ENCODE measurements around the gene IL22RA1. TPM values are rescaled to one million over a fixed set of nuclear protein-coding genes. Genes with fewer than 3 reads are reported as not detected.
A peak's percentile ranks its signal among the peaks of the same experiment; 100 is the strongest.

Gene IL22RA1, protein sequence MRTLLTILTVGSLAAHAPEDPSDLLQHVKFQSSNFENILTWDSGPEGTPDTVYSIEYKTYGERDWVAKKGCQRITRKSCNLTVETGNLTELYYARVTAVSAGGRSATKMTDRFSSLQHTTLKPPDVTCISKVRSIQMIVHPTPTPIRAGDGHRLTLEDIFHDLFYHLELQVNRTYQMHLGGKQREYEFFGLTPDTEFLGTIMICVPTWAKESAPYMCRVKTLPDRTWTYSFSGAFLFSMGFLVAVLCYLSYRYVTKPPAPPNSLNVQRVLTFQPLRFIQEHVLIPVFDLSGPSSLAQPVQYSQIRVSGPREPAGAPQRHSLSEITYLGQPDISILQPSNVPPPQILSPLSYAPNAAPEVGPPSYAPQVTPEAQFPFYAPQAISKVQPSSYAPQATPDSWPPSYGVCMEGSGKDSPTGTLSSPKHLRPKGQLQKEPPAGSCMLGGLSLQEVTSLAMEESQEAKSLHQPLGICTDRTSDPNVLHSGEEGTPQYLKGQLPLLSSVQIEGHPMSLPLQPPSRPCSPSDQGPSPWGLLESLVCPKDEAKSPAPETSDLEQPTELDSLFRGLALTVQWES
- 10.7 TPM for total RNA-seq

DNA sequence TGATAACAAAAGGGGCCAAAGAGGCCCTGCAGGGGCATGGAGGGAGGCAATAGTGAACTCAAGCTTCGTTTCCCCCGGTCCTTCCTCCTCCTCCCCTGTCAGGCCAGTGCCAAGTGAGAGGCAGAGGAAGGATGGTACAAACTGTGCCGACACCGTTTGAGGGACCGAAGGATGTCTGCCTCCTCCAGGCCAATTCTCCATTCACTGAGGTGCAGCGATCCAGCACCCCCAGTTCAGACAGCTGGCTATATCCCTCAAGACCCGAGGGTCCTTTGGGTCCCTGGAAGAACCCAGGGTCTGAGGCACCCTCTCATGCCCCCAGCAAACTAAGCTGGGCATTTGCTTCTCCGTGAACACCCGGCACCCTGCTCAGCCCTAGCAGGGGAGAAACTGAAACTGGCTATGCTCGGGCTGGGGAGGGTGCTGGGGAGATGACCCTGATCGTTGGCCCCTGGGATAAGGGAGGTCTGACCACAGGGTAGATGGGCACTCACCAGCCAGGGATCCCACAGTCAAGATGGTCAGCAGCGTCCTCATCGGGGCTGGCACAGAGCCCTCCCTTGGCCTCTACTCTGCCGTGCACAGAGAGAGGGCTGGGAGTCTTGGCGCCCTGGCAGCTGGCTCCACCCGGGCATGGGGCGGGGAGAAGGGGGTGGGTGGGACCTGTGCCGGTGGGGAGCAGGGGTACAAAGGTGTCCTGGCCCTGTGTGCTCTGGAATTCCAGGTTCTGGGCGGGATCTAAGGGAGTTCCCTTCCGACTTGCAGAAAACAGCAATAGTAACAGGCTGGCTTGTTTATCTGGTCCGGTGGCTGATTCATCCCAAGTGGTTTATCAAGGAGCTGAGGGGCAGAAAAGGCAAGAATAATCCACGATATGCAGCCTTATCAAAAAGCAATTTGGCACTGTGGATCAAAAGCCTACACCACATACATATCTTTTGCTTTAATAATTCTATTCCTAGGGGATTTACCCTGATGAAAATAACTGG lies at the start of gene IL22RA1:
IL22RA1 (minus strand) TSS at position 595 of the 989 bp plus-strand sequence; CDS start at position 537, 58 bp downstream.
- peak; percentile 73 for ATAC-seq

DNA sequence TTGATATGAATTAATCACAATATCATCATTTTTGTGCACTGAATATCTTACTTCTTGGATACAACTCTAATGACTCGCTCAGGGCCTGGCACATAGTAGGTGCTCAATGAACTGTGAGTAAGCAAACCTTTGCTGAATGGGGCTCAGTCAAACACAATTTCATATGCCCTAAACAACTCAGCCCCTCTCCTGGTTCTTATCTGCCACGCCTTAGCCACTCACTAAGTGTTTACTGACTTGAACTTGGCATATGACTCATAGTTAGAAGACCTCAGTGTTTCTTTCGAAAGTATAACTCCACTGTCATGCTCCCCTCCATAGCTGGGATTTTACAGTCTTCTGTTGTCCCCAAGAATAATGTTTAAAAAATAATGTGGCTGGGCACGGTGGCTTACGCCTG lies 48.9 kb upstream of the IL22RA1 start:
- peak; percentile 48 for ATAC-seq

DNA sequence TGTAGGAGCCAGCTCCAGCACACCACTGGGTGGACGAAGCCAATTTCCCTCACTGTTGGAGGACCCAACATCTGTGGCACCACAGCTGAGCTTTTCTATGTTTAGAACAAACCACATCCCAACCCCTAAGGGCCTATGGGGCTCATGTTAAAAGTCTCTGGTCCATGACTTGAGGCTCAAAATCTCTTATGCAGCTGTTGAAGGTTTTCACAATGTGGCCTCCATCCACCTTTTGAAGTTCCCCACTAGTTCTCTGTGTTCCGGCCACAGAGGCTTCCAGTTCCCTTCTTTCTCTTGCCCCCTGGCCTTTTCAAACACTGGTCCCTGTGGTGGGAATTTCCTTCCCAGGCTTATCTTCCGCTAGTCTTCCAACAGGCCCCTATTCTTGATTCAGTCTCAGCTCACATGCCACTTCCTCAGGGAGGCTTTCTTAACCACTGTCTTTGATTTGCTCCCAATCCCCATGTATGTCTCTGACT lies 48.1 kb upstream of the IL22RA1 start:
- no peak for ATAC-seq

DNA sequence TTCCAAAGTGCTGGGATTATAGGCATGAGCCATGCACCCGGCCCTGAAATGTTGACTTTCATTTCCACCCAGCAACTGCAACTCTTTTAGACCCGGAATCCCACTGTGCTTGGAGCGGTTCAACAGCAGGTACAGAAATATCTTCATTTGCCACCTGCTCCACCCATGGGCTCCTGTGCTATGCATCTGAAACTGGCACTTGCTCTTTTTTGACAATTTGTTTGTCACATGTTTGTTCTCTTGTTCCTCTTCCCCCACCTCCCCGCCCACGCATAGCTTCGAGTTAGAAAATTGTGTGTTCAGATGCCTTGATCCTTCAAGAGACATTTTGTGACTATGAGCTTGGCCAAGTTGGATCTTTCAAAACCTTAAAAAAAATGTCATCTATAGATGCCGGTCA lies 46.6 kb upstream of the IL22RA1 start:
- no peak for ATAC-seq

DNA sequence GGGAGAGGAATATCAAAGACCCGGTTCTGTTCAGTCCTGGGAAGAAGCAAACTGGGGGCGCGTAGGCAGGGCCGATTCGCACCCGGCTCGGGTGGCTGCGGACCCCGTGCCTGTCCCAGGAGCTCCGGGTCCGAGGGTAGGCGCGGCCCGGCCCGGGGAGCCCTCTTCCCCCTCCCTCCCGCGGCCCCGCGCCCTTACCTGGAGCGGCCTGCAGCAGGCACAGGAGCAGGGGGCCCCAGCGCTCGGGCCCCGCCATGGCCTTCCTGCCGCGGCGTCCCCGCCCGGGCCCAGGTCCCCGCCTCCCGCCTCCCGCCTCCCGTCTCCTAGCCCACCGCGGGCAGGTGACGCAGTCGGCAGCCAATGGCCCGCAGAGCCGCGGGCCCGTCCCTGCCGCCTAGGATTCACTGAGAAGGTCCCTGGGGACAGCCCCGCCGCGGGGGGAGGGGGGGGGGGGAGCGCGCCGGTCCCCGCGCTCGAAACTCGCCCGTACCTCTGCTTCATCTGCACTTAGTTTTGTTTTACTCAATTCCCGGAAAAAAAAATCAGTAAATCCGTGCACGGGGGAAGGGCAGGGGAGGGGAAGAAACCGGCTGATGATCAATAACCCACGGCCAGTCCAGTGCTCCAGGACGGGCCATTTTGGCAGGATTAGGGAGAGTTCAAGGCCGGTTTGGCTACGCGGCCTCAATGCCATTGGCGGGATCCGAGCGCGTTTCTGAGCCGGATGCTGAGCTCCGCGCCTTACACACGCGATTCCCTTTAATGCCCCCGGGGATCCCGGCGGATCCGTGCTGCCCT lies 44.3 kb upstream of the IL22RA1 start, which contains the start of gene IFNLR1:
IFNLR1 (minus strand) TSS at position 297 of the 798 bp plus-strand sequence; CDS start at position 256, 41 bp downstream.
- ATAC-seq = peak; percentile 80

DNA sequence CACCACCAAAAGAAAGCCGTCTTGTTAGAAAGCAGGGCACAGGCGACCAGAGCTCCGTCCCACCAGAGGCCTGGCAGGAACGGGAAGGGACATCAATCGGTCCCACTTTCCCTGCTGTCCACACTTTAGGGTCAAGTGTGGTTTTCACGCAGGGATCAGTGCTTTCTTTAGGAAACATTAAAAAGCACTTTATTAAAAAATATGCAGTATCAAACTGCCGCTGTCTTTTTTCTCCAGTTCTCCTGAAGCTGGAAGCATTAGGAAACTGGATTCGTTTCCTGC lies 43.7 kb upstream of the IL22RA1 start:
- ATAC-seq = no peak

DNA sequence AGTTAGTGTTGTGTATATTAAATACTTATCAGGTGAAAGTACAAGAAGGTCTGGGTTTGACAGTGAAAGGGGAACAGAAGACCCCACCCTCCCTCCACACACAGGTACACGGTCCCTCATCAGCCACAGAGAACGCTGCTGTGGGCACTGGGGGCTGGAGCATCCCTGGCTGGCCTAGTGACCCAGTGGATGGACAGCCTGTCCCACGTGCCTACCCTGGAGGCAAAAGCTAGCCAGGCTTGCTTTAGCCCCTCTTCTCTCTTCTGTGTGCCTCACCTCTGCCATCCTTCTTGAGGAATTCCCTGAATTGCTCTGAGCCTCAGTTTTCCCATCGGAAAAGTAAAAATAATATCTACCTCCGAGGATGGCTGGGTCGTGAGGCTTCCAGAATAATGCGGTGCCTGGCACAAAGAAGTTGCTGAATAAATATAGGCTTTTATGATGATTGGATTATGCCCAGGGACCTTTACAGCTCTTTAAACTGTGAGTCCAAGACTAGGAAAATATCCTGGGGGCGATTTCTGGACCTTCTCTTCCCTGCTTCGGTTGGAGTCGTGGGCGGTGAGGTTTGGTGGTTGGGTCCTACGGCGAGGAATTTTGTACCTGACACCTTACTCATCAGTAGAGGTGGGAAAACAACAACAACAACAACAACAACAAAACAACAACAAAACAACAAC lies 43.2 kb upstream of the IL22RA1 start:
- no peak for ATAC-seq

DNA sequence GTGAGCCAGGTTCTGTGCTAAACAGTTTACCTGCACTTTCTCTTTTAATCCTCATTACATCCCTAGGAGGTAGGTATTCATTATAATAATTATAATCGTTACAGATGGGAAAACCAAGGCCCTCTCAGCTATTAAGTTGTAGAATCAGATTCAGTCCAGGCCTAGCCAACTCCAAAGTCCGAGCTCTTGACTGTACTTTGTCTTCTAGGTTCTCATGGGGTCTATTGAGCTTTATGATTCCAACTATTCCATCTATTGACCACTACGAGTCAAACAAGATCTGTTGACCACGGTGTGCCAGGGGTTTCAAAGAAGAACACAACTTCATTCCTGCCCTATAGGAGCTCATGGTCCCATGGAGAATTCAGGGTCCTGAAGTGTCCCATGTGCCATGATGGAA lies 42.1 kb upstream of the IL22RA1 start:
- no peak for ATAC-seq

DNA sequence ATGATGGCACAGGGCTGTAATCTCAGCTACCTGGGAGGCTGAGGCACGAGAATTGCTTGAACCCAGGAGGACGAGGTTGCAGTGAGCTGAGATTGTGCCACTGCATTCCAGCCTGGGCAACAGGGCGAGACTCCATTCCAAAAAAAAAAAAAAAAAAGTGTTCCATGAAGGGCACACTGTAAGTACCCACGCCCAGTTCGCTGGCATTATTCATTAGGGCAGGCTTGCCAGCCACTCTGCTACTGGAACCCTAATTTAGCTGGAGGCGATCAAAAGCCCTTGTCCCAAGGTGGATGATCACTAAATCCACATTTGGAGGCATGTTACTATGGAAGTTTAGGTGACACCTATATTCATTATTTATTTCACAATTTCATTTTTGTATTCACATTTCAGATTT lies 39.1 kb upstream of the IL22RA1 start:
- ATAC-seq = no peak

DNA sequence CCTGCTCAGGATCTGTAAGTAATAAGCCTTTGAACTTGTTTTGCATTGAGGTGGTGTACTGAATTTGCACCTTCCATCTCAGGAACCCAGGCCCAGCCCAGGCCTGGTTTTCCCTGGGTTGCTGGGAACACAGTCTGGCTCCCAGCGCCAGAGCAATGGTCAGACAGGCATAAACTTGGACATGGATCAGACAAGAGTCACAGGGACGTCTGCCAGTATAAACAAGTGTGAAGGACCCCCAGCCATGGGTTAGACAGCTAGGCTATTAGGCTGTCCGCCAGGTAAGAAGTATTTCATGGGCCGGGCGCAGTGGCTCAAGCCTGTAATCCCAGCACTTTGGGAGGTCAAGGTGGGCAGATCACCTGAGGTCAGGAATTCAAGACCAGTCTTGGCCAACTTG lies 38.7 kb upstream of the IL22RA1 start:
- ATAC-seq = no peak

DNA sequence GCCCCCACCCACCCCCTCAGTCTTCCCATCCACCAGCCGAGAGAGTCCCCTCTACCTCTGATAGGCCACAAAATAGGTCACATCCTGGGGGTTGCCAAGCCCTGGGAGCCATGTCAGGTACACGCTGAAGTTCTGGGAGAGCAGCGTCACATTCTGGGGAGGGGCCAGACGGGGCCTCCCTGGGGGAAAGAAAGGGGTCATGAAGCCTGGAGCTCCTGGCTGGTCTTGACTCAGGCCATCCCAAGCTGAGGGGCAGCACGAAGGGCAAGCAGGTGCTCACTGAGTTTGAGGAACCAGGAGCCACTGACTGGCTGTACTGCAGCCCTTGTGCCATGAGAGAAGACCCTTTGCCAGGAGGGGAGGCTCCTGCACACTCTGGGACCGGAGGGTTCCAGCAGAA lies 37.7 kb upstream of the IL22RA1 start:
- no peak for ATAC-seq

DNA sequence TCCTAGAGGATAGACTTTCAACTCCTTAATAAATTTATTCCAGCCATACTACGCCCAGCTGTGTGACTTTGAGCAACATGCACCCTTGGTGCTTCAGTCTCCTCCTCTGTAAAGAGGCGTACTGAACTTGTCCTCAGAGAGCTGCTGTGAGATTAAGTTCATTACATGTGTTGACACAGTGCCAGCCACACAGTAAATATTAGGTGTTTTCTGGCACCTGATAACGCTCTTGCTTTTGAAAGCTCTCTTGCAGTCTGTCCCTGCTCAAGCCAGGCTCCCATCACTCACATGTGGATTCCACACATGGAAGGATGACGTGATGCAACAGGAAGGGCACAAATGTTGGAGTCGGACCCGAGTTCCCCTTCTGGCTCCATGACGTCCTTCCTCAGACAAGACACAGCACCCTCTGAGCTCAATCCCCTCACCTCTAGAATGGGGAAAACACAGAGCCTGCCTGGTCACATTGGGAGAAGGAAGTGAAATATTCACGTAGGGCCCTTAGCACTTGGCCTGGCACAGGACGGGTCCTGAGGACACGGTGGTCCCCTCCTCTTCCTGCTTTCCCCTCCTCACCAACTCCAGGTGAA lies 36.4 kb upstream of the IL22RA1 start:
- ATAC-seq = no peak

DNA sequence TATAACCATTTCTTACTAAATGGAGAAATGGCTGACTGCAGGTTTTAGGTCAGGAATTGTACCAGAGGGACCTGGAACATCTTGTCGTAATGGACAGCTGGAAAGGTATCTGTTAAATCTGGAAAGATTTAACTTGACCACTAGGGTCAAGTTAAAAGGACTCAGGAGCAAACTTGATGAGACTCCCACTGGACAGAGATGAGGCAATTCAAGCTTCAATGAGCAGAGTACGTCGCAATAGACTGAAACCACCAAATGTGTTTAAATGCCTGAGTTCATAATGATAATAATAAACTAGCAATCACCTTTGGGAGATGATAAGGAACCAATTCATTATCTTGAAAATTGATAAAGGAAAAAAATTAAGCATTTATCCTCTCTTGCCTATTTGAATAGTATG lies 35.5 kb upstream of the IL22RA1 start:
- no peak for ATAC-seq

DNA sequence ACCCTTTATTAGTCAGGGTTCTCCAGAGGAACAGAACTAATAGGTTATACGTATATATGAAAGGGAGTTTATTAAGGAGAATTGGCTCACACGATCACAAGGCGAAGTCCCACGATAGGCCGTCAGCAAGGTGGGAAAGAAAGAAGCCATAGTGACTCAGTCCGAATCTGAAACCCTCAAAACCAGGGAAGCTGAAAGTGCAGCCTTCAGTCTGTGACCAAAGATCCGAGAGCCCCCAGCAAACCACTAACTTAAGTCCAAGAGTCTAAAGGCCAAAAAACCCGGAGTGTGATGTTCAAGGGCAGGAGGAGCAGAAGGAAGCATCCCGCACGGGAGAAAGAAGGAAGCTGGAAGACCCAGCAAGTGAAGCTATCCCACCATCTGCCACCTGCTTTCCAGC lies 34.2 kb upstream of the IL22RA1 start:
- ATAC-seq = no peak

DNA sequence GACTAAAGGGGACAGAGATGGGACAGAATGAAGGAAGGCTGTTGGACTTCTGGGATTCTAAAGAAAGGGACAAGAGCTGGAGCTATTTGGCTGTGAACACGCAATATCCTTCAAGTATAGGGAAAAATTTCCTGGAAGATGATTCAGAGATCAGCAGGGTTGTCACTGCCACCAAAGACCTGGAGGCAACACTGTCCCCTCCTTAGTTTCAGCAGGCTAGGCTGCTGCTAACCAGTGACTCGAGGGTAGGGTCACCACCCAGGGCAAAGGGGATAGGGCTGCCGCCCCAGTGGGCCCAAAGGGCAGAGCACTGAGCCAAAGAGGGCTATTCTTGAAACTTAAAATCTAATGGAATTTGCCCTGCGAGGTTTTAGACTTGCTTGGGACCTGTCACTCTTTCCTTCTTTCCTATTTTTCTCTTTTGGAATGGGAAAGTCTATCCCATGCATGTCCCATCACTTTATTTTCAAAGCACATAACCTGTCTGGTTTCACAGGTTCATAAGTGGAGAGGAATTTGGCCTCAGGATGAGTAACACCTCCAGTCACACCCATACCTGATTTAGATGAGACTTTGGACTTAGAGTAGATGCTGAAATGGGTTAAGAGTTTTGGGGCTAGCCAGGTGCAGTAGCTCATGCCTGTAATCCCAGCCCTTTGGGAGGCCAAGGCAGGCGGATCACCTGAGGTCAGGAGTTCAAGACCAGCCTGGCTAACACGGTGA lies 32.3 kb upstream of the IL22RA1 start:
- peak; percentile 89 for ATAC-seq

DNA sequence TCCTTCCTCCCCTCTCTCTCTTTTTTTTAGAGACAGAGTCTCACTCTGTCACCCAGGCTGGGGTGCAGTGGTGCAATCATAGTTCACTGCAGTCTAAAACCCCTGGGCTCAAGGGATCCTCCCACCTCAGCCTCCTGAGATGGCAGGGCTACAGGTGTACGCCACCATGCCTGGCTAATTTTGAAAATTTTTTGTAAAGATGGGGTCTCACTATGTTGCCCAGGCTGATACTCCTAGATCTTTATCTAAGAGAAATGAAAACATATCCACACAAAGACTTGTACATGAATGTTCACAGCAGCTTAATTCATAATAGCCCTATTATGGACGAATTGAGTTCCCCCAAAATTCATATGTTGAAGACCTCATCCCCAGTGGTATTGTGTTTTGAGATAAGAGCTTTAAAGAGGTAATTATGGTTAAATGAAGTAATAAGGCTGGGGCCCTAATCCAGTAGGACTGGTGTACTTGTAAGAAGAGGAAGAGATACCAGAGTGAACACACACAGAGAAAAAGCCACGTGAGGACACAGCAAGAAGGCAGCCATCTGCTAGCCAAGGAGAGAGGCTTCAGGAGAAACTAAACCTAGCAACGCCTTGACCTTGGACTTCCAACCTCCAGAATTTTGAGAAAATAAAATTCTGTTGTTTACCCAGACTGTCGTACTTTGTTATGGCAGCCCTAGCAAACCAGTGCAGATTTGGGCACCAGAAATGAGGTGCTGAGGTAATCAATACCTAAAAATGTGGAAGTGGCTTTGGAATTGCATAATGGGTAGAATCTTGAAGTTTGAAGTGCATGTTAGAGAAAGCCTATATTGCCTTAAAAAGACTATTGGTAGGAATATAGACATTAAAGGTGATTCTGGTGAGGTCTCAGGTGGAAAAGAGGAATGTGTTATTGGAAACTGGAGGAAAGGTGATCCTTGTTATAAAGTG lies 31.0 kb upstream of the IL22RA1 start:
- no peak for ATAC-seq

DNA sequence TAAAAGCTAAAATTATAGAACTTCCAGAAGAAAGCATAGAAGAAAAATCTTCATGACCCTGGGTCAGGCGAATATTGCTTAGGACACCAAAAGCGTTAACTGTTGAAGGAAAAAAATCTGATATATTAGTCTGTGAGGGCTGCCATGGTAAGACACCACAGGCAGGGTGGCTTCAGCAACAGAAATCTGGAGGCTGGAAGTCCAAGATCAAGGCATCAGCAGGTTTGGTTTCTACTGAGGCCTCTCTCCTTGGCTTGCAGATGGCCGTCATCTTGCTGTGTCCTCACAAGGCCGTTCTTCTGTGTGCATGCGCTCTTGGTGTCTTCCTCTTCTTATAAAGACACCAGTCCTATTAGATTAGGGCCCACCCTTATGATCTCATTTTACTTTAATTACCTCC lies 29.7 kb upstream of the IL22RA1 start:
- ATAC-seq = no peak

DNA sequence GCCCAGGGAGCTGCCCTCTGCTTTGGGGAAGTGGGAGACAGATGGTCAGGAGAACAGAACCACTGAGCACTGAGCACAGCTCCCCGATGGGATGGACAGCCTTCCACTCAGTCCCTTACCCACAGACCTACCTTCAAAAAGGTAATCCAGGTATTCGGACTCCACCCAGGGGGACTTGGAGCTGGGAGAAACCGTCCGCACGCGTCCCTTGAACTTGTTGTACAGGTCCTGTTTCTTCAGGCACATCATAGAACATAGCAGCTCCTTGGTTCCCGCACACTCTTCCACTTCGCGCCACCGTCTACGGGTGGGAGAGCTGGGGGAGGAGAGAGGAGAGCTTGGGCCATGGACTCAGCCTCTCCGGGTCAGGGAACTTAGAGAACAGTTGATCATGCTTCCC lies 26.3 kb upstream of the IL22RA1 start:
- ATAC-seq = peak; percentile 13

DNA sequence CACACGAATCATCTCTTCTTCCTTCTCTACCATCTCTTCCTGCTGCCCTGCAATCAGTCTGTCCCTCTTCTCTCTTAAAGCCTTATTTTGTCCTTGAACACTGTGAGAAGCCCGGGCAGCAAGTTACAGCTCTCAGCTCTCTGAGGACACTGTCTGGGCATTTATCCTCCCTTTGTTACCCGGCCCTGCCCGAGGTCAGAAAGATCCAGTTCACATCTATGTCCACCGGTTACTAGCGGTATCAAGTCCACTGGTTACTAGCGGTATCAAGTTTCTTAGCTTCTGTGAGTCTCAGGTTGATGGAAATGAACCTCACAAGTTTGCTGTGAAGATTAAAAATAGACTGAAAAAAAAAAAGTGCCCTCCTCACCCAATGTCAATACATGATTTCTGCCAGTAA lies 25.3 kb upstream of the IL22RA1 start:
- no peak for ATAC-seq

Measured in esophagus mucosa (tissue), 1 donor.